SK-N-SH treated with all-trans-retinoic acid at 6 μM for 48 hours (cell line): ENCODE data around the gene GRAMD4.

Experiments
- ATAC-seq: fragments of 200-7000 bp; cut with Tn5 transposase; 3 replicates; pipeline ENCODE4 v1.9.1; 2020; ENCODE audit warnings: mild to moderate bottlenecking, moderate library complexity
- ARNTL ChIP-seq: fragments of 450-650 bp; formaldehyde crosslinking; IDR thresholded peaks from 2 replicates; pipeline ENCODE4 v1.5.0; 2020; ENCODE audit warnings: low read depth, mild to moderate bottlenecking, moderate library complexity, borderline replicate concordance
- BACH2 ChIP-seq: fragments of 250-450 bp; sonication (Bioruptor Pico); IDR thresholded peaks from 2 replicates; pipeline ENCODE4 v1.9.0; 2021; ENCODE audit warnings: mild to moderate bottlenecking, borderline replicate concordance
- CSDC2 ChIP-seq: fragments of 250-450 bp; sonication (Bioruptor Pico); IDR thresholded peaks from 2 replicates; pipeline ENCODE4 v1.5.0; 2020; ENCODE audit warnings: mild to moderate bottlenecking, moderate library complexity
- CSRNP3 ChIP-seq: fragments of 250-450 bp; sonication (Bioruptor Pico); IDR thresholded peaks from 2 replicates; pipeline ENCODE4 v1.5.1; 2021; ENCODE audit warnings: mild to moderate bottlenecking, moderate library complexity
- ESRRG ChIP-seq: fragments of 250-450 bp; sonication (Bioruptor Pico); IDR thresholded peaks from 2 replicates; pipeline ENCODE4 v1.6.1; 2021; ENCODE audit warnings: mild to moderate bottlenecking
- GLIS3 ChIP-seq: fragments of 250-450 bp; sonication (Bioruptor Pico); IDR thresholded peaks from 2 replicates; pipeline ENCODE4 v1.5.0; 2020; ENCODE audit warnings: mild to moderate bottlenecking, moderate library complexity
- ISL1 ChIP-seq: fragments of 250-450 bp; sonication (Bioruptor Pico); IDR thresholded peaks from 2 replicates; pipeline ENCODE4 v2.1.2; 2022; ENCODE audit warnings: mild to moderate bottlenecking, moderate library complexity
- PATZ1 ChIP-seq: fragments of 250-450 bp; sonication (Bioruptor Pico); IDR thresholded peaks from 2 replicates; pipeline ENCODE4 v1.8.0; 2020; ENCODE audit warnings: mild to moderate bottlenecking, moderate library complexity, borderline replicate concordance
- PPARA ChIP-seq: fragments of 250-450 bp; sonication (Bioruptor Pico); IDR thresholded peaks from 2 replicates; pipeline ENCODE4 v1.5.0; 2020; ENCODE audit warnings: mild to moderate bottlenecking, borderline replicate concordance
- RARB ChIP-seq: fragments of 250-450 bp; sonication (Bioruptor Pico); IDR thresholded peaks from 2 replicates; pipeline ENCODE4 v1.8.0; 2021; ENCODE audit warnings: mild to moderate bottlenecking, moderate library complexity
- SNAI2 ChIP-seq: fragments of 250-450 bp; sonication (Bioruptor Pico); IDR thresholded peaks from 2 replicates; pipeline ENCODE4 v1.5.0; 2020; ENCODE audit warnings: mild to moderate bottlenecking, moderate library complexity
- TCF4 ChIP-seq: fragments of 250-450 bp; sonication (Bioruptor Pico); IDR thresholded peaks from 2 replicates; pipeline ENCODE4 v1.8.0; 2021; ENCODE audit warnings: mild to moderate bottlenecking, moderate library complexity, borderline replicate concordance
- TSHZ2 ChIP-seq: fragments of 250-450 bp; sonication (Bioruptor Pico); IDR thresholded peaks from 2 replicates; pipeline ENCODE4 v1.5.0; 2020; ENCODE audit warnings: mild to moderate bottlenecking, moderate library complexity
- ZFP3 ChIP-seq: fragments of 250-450 bp; sonication (Bioruptor Pico); IDR thresholded peaks from 2 replicates; pipeline ENCODE4 v1.5.0; 2020; ENCODE audit warnings: mild to moderate bottlenecking, moderate library complexity
- ZFP30 ChIP-seq: fragments of 450-650 bp; formaldehyde crosslinking; IDR thresholded peaks from 2 replicates; pipeline ENCODE4 v1.5.0; 2022; ENCODE audit warnings: mild to moderate bottlenecking, moderate library complexity
- ZNF565 ChIP-seq: fragments of 450-650 bp; formaldehyde crosslinking; conservative IDR thresholded peaks from 2 replicates; pipeline ENCODE4 v1.5.0; 2020; ENCODE audit warnings: low read depth, mild to moderate bottlenecking, moderate library complexity
- ZNF70 ChIP-seq: fragments of 450-650 bp; formaldehyde crosslinking; IDR thresholded peaks from 2 replicates; pipeline ENCODE4 v1.5.0; 2020; ENCODE audit warnings: mild to moderate bottlenecking, moderate library complexity
- ZNF8 ChIP-seq: fragments of 450-650 bp; formaldehyde crosslinking; IDR thresholded peaks from 2 replicates; pipeline ENCODE4 v1.5.0; 2020; ENCODE audit warnings: mild to moderate bottlenecking, moderate library complexity
- TF ChIP-seq, protein P1 (sequence below): fragments of 250-450 bp; sonication (Bioruptor Pico); IDR thresholded peaks from 2 replicates; pipeline ENCODE4 v1.8.0; 2021; ENCODE audit warnings: low read depth, mild to moderate bottlenecking, moderate library complexity, borderline replicate concordance

The GRAMD4 gene

GRCh38 chr22:46610356-46610755 lies 9.8 kb upstream of the GRAMD4 start:
- ATAC-seq: no peak
- TF ChIP-seq BACH2: no peak
- TF ChIP-seq GLIS3 (CRISPR knock-in tag): no peak
- no peak for TF ChIP-seq ZNF565
- TF ChIP-seq, all 23 proteins: peak for 0

GRCh38 chr22:46611189-46611588 lies 9.0 kb upstream of the GRAMD4 start:
- ATAC-seq: no peak
- TF ChIP-seq CSDC2 (CRISPR knock-in tag) (no peak), ZNF70 (CRISPR knock-in tag) (peak; percentile 95)

DNA sequence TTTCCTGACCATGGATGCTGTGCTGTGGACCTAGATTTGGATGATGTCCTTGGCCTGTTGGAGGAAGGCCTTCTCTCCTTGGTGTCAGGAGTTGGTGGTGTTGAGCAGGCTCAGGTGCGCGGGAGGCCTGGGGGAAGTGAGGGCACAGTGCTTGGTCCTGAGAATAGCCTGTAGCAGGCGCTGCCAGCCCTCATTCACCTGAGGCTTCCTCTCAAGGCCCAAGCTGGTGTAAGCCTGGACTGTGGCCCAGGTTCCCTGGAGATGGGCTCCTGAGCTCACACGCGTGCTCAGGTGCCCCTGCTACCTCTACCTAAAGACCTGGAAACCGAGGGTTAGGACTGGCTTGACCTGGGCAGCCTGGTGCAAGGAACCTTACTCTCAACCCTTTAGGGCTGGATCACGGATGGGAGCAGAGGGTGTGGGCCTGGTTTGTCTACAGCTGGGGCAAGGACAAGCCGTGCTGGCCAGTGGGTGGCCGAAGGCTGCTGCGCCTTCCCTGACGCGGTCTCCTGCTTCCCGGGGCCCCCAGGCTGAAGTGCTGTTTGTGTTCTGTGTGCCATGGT lies 7.8 kb upstream of the GRAMD4 start:
- no peak for TF ChIP-seq ZFP3 (CRISPR knock-in tag)
- TF ChIP-seq, all 23 proteins: peak for 0
- ATAC-seq: peak; percentile 22; the same call in 2 of the 3 replicates

GRCh38 chr22:46612904-46613605 lies 7.1 kb upstream of the GRAMD4 start:
- TF ChIP-seq TCF4 (CRISPR knock-in tag) (peak; percentile 66; the same call in 1 of the 2 replicates), SNAI2 (CRISPR knock-in tag) (no peak), ARNTL (CRISPR knock-in tag) (no peak)
- ATAC-seq: peak; percentile 46; the same call in 2 of the 3 replicates

DNA sequence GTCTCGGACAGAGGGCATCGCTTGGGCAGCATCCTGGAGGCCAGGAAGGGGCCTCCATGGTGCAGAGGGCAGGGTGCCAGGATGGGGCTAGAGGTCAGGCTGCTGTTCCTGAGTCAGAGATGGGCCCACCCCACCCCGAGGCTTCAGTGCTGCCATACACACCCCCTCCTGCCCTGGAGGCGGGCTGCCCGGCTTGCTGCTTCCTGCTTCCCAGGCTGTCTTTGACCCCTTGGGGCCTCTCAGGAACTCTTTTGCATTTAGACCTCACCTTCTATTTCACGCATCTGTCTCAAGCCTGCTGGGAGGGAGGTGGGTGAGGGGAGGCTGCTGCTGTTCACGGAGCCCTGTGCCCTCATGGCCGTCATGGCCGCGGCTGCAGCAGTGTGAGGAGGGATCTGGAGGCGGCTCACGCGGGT lies 6.6 kb upstream of the GRAMD4 start:
- ATAC-seq: no peak
- TF ChIP-seq GLIS3 (CRISPR knock-in tag) (no peak), ZNF8 (CRISPR knock-in tag) (no peak), ZFP30 (no peak), ARNTL (CRISPR knock-in tag) (no peak), PPARA (CRISPR knock-in tag) (no peak), ISL1 (CRISPR knock-in tag) (no peak), RARB (CRISPR knock-in tag) (no peak), CSRNP3 (CRISPR knock-in tag) (no peak), ZFP3 (CRISPR knock-in tag) (no peak), ZNF70 (CRISPR knock-in tag) (no peak), ESRRG (CRISPR knock-in tag) (no peak), SNAI2 (CRISPR knock-in tag) (no peak), BACH2 (no peak), CSDC2 (CRISPR knock-in tag) (no peak), TSHZ2 (CRISPR knock-in tag) (no peak), TCF4 (CRISPR knock-in tag) (no peak), PATZ1 (CRISPR knock-in tag) (no peak)
- TF ChIP-seq, protein P1, sequence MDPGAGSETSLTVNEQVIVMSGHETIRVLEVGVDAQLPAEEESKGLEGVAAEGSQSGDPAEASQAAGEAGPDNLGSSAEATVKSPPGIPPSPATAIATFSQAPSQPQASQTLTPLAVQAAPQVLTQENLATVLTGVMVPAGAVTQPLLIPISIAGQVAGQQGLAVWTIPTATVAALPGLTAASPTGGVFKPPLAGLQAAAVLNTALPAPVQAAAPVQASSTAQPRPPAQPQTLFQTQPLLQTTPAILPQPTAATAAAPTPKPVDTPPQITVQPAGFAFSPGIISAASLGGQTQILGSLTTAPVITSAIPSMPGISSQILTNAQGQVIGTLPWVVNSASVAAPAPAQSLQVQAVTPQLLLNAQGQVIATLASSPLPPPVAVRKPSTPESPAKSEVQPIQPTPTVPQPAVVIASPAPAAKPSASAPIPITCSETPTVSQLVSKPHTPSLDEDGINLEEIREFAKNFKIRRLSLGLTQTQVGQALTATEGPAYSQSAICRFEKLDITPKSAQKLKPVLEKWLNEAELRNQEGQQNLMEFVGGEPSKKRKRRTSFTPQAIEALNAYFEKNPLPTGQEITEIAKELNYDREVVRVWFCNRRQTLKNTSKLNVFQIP (CRISPR knock-in tag): no peak
- TF ChIP-seq, all 23 proteins: peak for 0
